Fibroblast of lung (primary cell): Measurements from ENCODE around the gene SPINDOC.

Experiments used
- CTCF ChIP-seq, 2 donors: IDR thresholded peaks in 1 of 2; conservative IDR thresholded peaks in 1 of 2; 1 replicate in 1 of 2; 2 replicates in 1 of 2; pipeline ENCODE4 v1.5.1; 2011 to 2012; ENCODE audit warnings: low read length in 2 of 2, control low read depth in 1 of 2, inconsistent platforms in 1 of 2, low read depth in 1 of 2, mild to moderate bottlenecking in 1 of 2
- EZH2 ChIP-seq: IDR thresholded peaks from 2 replicates; pipeline ENCODE4 v1.5.1; 2012; ENCODE audit warnings: low read length, control low read depth, mild to moderate bottlenecking; ENCODE audit errors: missing control alignments

DNA sequence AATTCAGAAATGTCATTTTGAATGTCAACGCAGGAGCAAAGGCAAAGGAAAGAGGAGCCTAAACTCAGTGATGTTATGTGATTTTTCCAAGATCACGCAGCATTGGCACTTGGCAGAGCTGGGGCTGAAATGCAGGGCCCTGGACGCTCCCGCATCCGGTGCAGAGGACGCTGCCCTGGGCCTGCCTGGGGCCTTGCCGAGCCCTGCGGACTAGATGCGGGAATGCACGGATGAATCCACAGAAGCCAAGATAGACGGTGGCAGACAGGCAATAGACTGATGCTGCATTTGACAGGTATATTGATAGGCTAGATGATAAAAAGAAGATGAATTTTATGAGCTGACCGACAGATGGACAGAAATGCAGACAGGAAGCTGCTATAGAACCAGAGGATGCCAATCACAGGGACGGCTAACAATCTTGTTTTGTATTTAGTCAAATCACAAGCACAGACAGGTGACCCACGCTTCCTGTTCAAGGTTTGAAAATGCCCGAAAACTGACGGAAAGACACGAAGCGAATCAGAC, 25.0 kb downstream of the SPINDOC start:
- TF ChIP-seq CTCF (conservative IDR thresholded peaks at IDR 0.05 in 1 of 2, IDR thresholded peaks at IDR 0.05 in 1 of 2; ENCODE audit: low read depth in 1 of 2, low read length in 2 of 2) (no peak), EZH2 (no peak)
